GM19438 (cell line): ENCODE measurements around the gene RNF181.
"Not testable (repeated sequence)": the region's sequence is repeated elsewhere in the genome, so short reads cannot be mapped to it uniquely, and the experiment has no call there.

ENCODE experiments used
- ATAC-seq: cut with Tn5 transposase; IDR thresholded peaks from one replicate; pipeline ENCODE4 v1.9.1; 2021; ENCODE audit warnings: low read depth; ENCODE audit not compliant: unreplicated experiment

Gene RNF181

GRCh38 chr2:85593023-85593422, 2.5 kb upstream of the RNF181 start:
- no peak for ATAC-seq

- peak; percentile 2 for ATAC-seq
Observed at GRCh38 chr2:85594715-85595300, 737 bp upstream of the RNF181 start.

GRCh38 chr2:85596026-85596333, 435 bp downstream of the RNF181 start:
- no peak for ATAC-seq

GRCh38 chr2:85596486-85597143, 1.1 kb downstream of the RNF181 start:
- ATAC-seq: no peak

GRCh38 chr2:85597241-85597640, 1.7 kb downstream of the RNF181 start:
- no peak for ATAC-seq

GRCh38 chr2:85598594-85599340, 3.2 kb downstream of the RNF181 start:
- ATAC-seq: no peak

- ATAC-seq: no peak
Observed at GRCh38 chr2:85599468-85600234, 4.1 kb downstream of the RNF181 start.

GRCh38 chr2:85600235-85600575, 4.7 kb downstream of the RNF181 start:
- ATAC-seq: no peak

- no peak for ATAC-seq
Observed at GRCh38 chr2:85600951-85601770, 5.6 kb downstream of the RNF181 start.

- peak; percentile 42 for ATAC-seq
Observed at GRCh38 chr2:85601771-85602475, 6.4 kb downstream of the RNF181 start.

GRCh38 chr2:85602476-85603234, 7.1 kb downstream of the RNF181 start, which contains the start of gene TMEM150A:
Gene TMEM150A, minus strand, starts transcription at chr2:85602698. Its CDS starts 750 bp downstream, at chr2:85601948.
- ATAC-seq: peak; percentile 94

GRCh38 chr2:85604133-85604444, 8.5 kb downstream of the RNF181 start:
- ATAC-seq: not testable (repeated sequence)

- ATAC-seq: no peak
Observed at GRCh38 chr2:85604568-85605339, 9.2 kb downstream of the RNF181 start.

GRCh38 chr2:85605406-85606115, 10.0 kb downstream of the RNF181 start:
- no peak for ATAC-seq

GRCh38 chr2:85606116-85606455, 10.5 kb downstream of the RNF181 start:
- ATAC-seq: no peak

GRCh38 chr2:85607268-85608215, 12.0 kb downstream of the RNF181 start:
- no peak for ATAC-seq

- ATAC-seq: no peak
Observed at GRCh38 chr2:85611217-85611704, 15.7 kb downstream of the RNF181 start.
